PC-3 (cell line): ENCODE data around the gene GPC4. TPM values are rescaled to one million over a fixed set of nuclear protein-coding genes. Genes with fewer than 3 reads are reported as not detected.
A peak's percentile ranks its signal among the peaks of the same experiment; 100 is the strongest.

Source experiments
- ATAC-seq: fragments of 200-7000 bp; cut with Tn5 transposase; 2 replicates; pipeline ENCODE4 v1.9.1; 2020; ENCODE audit warnings: mild to moderate bottlenecking, moderate library complexity
- BruUV-seq: library from RNA; stranded (reverse); fragments of 400-500 nt; replicated peaks from 2 replicates; lab custom pipeline; 2021; lab: Mats Ljungman, UMichigan
- CTCF ChIA-PET: fragments of 300-600 bp; sonication (Branson Sonifier 250); formaldehyde crosslinking; loops from one replicate; lab custom pipeline; 2022; ENCODE audit warnings: antibody characterized with exemption; lab: Charles Lee
- POLR2A ChIA-PET: fragments of 300-600 bp; sonication (Branson Sonifier 250); formaldehyde crosslinking; loops from one replicate; lab custom pipeline; 2022; ENCODE audit warnings: antibody characterized with exemption; ENCODE audit not compliant: unreplicated experiment; lab: Charles Lee
- DNase-seq: peaks from one replicate; pipeline ENCODE4 v3.0.0-alpha.2; 2015
- H2AFZ ChIP-seq: fragments of 300-600 bp; sonication (generic); 2 replicates; pipeline ENCODE4 v1.6.0; 2016; ENCODE audit warnings: antibody characterized with exemption, low read length
- H3F3A ChIP-seq: fragments of 300-600 bp; sonication (generic); one replicate; pipeline ENCODE4 v1.6.0; 2017; ENCODE audit warnings: antibody characterized with exemption, low read length, control low read depth, mild to moderate bottlenecking; ENCODE audit not compliant: unreplicated experiment
- H3K27ac ChIP-seq: fragments of 300-600 bp; sonication (generic); 2 replicates; pipeline ENCODE4 v1.5.1; 2016; ENCODE audit warnings: mild to moderate bottlenecking, low read length
- H3K27me3 ChIP-seq: fragments of 300-600 bp; sonication (generic); 2 replicates; pipeline ENCODE4 v1.6.1; 2016; ENCODE audit warnings: low read length, mixed read lengths
- H3K36me3 ChIP-seq: fragments of 300-600 bp; sonication (generic); 2 replicates; pipeline ENCODE4 v1.6.1; 2016; ENCODE audit warnings: low read depth, mixed run types, low read length, mixed read lengths
- H3K4me1 ChIP-seq: fragments of 300-600 bp; sonication (generic); 2 replicates; pipeline ENCODE4 v1.5.1; 2016; ENCODE audit warnings: low read length; ENCODE audit not compliant: insufficient read depth
- H3K4me2 ChIP-seq: fragments of 300-600 bp; sonication (generic); 2 replicates; pipeline ENCODE4 v1.6.0; 2016; ENCODE audit warnings: low read length
- H3K4me3 ChIP-seq: fragments of 300-600 bp; sonication (generic); 2 replicates; pipeline ENCODE4 v1.5.1; 2016; ENCODE audit warnings: mild to moderate bottlenecking, low read length, mixed read lengths
- H3K79me2 ChIP-seq: fragments of 300-600 bp; sonication (generic); 2 replicates; pipeline ENCODE4 v1.6.1; 2017; ENCODE audit warnings: low read length, mixed read lengths
- H3K9ac ChIP-seq: fragments of 300-600 bp; sonication (generic); 2 replicates; pipeline ENCODE4 v1.6.0; 2016; ENCODE audit warnings: mild to moderate bottlenecking, low read length
- H3K9me2 ChIP-seq: fragments of 300-600 bp; sonication (generic); replicated peaks from 2 replicates; pipeline ENCODE4 v1.6.1; 2016; ENCODE audit warnings: mixed run types, low read length, mixed read lengths
- H3K9me3 ChIP-seq: fragments of 300-600 bp; sonication (generic); 2 replicates; pipeline ENCODE4 v1.6.1; 2016; ENCODE audit warnings: low read length, mixed read lengths
- H4K20me1 ChIP-seq: fragments of 300-600 bp; sonication (generic); 2 replicates; pipeline ENCODE4 v1.6.1; 2016; ENCODE audit warnings: low read length, mixed read lengths
- CTCF ChIP-seq: fragments of 300-600 bp; sonication (generic); conservative IDR thresholded peaks from 2 replicates; pipeline ENCODE4 v1.5.1; 2017; ENCODE audit warnings: antibody characterized with exemption, low read depth, mild to moderate bottlenecking, low read length
- EZH2 ChIP-seq: fragments of 300-600 bp; sonication (generic); IDR thresholded peaks from one replicate; pipeline ENCODE4 v1.6.1; 2017; ENCODE audit warnings: antibody characterized with exemption, mild to moderate bottlenecking, low read length; ENCODE audit not compliant: unreplicated experiment
- EZH2phosphoT487 ChIP-seq: fragments of 300-600 bp; sonication (generic); IDR thresholded peaks from 2 replicates; pipeline ENCODE4 v1.6.1; 2018; ENCODE audit warnings: mild to moderate bottlenecking, antibody characterized with exemption, low read length, borderline replicate concordance
- intact Hi-C: fragments of 100-400 bp; cut with micrococcal nuclease; formaldehyde crosslinking; loops from 2 replicates; pipeline ENCODE4 v1.9.0; 2023
- total RNA-seq: library from RNA; depleted of rRNA; stranded (reverse); fragments of >200 nt; gene quantifications from 2 replicates; pipeline ENCODE4 v1.2.3, GENCODE V29; 2014

GPC4 gene
- total RNA-seq, 1 experiment from 2014 or later, result 4.0 TPM

- Histone ChIP-seq H3F3A (no peaks in the 10 kb centered on the region), H3K4me1 (no peaks in the 10 kb centered on the region), H3K9ac (no peak overlapping the region), H3K79me2 (no peaks in the 10 kb centered on the region), H3K4me2 (no peak overlapping the region), H3K9me2 (no peaks in the 10 kb centered on the region), H4K20me1 (no peaks in the 10 kb centered on the region), H3K27ac (no peak overlapping the region), H3K4me3 (no peak overlapping the region), H3K27me3 (no peaks in the 10 kb centered on the region), H3K36me3 (no peaks in the 10 kb centered on the region), H2AFZ (no peak overlapping the region), H3K9me3 (no peaks in the 10 kb centered on the region)
- CTCF ChIA-PET, result no interaction called here
- no peak for DNase-seq
- BruUV-seq, result no TSS peak
- POLR2A ChIA-PET, result no interaction called here
- peak; percentile 35; the same call in 1 of the 2 replicates for ATAC-seq
- TF ChIP-seq EZH2phosphoT487, result no peak
- no peak for TF ChIP-seq EZH2
- no peak for TF ChIP-seq CTCF
- intact Hi-C loops, result no loop called here
These were observed 24.6 kb downstream of the GPC4 start for GRCh38 chrX:133390676-133391075.

GRCh38 chrX:133389975-133390374 lies 25.3 kb downstream of the GPC4 start:
- CTCF ChIA-PET, result no interaction called here
- ATAC-seq, result no peak
- no peak overlapping the region for H2AFZ ChIP-seq

More at GRCh38 chrX:133389975-133390374, 25.3 kb downstream of the GPC4 start:
- Histone ChIP-seq H3K4me1 (no peaks in the 10 kb centered on the region), H3K9ac (no peak overlapping the region), H3K9me2 (no peaks in the 10 kb centered on the region), H3F3A (no peaks in the 10 kb centered on the region), H3K36me3 (no peaks in the 10 kb centered on the region), H4K20me1 (no peaks in the 10 kb centered on the region), H3K27me3 (no peaks in the 10 kb centered on the region), H3K4me2 (no peak overlapping the region), H3K79me2 (no peaks in the 10 kb centered on the region), H3K9me3 (no peaks in the 10 kb centered on the region), H3K27ac (no peak overlapping the region), H3K4me3 (no peak overlapping the region)
- intact Hi-C loops, result no loop called here
- POLR2A ChIA-PET, result no interaction called here
- no peak for DNase-seq
- BruUV-seq, result no TSS peak
- no peak for TF ChIP-seq EZH2
- no peak for TF ChIP-seq CTCF
- no peak for TF ChIP-seq EZH2phosphoT487
